ENCODE measurements around the gene OR9A2.

DNA sequence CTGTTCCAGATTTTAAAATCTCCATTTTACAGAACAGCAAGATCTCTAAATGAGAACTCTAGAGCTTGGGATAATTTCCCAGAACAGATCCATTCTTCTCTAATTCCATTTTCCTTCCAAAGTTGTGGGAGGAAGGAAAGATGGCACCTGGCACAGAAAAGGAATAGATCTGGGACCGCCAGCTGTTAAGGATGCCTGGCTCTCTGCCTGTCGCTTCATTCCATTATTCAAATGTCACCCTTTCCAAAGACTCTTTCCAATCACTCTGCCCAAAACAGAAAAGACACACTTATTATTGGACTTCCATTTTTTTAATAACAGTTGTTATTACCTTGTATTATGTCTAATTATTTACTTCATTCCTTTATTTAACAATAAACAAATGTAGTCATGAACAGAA lies 751 bp upstream of the OR9A2 start:
- TF ChIP-seq, protein P1, sequence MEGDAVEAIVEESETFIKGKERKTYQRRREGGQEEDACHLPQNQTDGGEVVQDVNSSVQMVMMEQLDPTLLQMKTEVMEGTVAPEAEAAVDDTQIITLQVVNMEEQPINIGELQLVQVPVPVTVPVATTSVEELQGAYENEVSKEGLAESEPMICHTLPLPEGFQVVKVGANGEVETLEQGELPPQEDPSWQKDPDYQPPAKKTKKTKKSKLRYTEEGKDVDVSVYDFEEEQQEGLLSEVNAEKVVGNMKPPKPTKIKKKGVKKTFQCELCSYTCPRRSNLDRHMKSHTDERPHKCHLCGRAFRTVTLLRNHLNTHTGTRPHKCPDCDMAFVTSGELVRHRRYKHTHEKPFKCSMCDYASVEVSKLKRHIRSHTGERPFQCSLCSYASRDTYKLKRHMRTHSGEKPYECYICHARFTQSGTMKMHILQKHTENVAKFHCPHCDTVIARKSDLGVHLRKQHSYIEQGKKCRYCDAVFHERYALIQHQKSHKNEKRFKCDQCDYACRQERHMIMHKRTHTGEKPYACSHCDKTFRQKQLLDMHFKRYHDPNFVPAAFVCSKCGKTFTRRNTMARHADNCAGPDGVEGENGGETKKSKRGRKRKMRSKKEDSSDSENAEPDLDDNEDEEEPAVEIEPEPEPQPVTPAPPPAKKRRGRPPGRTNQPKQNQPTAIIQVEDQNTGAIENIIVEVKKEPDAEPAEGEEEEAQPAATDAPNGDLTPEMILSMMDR (IDR thresholded peaks at IDR 0.05; ENCODE audit: insufficient read depth, low read depth, low read length): no peak
- no peak for TF ChIP-seq EZH2 (IDR thresholded peaks at IDR 0.05; ENCODE audit: insufficient read depth, low read length)
